AG20443 (cell line): ENCODE data around the gene DOC2A.
"Not testable (repeated sequence)": the region's sequence is repeated elsewhere in the genome, so short reads cannot be mapped to it uniquely, and the experiment has no call there.

Experiments used
- DNase-seq: peaks from one replicate; pipeline ENCODE4 v3.0.0; 2012; ENCODE audit warnings: low spot score, mixed read lengths

Gene DOC2A

GRCh38 chr16:29972992-29973383 lies 37.8 kb downstream of the DOC2A start:
- no peak for DNase-seq

DNA sequence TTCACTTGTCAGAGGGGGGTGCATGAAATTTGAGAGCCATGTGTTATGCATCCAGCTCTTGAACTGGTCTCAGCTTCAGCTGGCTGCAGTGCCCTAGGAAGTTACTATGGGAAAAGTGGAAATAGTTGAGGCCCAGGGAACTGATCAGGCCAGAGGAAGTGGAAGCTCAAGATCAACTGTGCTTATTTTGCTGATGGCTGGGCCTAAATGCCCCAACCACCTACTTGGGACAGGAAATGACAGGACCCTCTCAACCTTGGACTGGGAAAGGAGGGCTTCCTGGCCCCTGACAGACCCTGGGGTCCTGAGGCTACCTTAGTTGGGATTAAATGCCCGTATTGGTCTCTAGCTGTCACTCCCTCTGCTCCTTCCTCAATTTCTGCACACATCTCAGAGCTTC lies 38.3 kb downstream of the DOC2A start:
- no peak for DNase-seq

DNA sequence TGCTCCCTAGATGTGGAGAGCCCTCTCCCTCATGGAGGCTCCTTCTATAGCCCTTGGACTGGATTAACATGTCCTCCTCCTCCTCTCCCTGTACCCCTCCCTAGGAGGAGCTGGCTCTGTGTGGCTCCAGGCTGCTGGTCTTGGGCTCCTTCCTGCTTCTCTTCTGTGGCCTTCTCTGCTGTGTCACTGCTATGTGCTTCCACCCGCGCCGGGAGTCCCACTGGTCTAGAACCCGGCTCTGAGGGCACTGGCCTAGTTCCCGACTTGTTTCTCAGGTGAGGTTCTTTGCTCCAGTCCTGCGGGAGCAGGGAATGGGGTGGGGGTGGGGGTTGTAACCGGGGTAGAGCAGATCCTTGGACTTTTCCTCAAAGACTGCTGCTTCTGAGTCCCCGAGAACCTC lies 39.5 kb downstream of the DOC2A start:
- no peak for DNase-seq

- no peak for DNase-seq
Measured at GRCh38 chr16:29968205-29968604, 42.6 kb downstream of the DOC2A start.

DNA sequence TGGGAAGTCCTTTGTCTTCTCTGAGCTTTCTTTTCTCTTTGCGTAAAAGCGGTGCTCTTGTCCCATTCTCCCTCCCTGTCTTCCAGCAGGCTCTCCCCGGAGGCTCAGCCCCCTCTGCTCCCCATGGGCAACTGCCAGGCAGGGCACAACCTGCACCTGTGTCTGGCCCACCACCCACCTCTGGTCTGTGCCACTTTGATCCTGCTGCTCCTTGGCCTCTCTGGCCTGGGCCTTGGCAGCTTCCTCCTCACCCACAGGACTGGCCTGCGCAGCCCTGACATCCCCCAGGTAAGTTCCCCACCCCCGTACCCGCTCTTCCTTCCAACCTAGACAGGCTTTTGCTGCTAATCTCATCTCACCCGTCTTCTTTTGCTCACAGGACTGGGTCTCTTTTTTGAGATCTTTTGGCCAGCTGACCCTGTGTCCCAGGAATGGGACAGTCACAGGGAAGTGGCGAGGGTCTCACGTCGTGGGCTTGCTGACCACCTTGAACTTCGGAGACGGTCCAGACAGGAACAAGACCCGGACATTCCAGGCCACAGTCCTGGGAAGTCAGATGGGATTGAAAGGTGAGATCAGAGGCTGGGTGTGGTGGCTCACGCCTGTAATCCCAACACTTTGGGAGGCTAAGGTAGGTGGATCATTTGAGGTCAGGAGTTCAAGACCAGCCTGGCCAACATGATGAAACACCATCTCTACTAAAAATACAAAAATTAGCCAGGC lies 47.6 kb downstream of the DOC2A start:
- no peak for DNase-seq

GRCh38 chr16:29962344-29962994 lies 48.4 kb downstream of the DOC2A start:
- peak; percentile 47 for DNase-seq

GRCh38 chr16:29961479-29962343 lies 49.1 kb downstream of the DOC2A start, which contains the start of gene TMEM219:
TMEM219 (plus strand) TSS chr16:29962079; CDS start chr16:29963144, 1,065 bp downstream.
- DNase-seq: peak; percentile 99

GRCh38 chr16:29961127-29961478 lies 49.7 kb downstream of the DOC2A start:
- DNase-seq: no peak

DNA sequence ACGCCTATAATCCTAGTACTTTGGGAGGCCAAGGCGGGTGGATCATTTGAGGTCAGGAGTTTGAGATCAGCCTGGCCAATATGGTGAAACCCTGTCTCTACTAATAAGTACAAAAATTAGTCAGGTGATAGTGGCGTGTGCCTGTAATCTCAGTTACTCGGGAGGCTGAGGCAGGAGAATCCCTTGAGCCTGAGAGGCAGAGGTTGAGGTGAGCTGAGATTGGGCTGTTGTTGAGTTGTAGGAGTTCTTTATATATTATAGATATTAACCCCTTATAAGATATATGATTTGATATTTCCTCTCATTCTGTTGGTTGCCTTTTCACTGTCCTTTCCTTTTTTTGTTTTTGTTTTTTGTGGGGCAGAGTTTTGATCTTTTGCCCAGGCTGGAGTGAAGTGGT lies 51.0 kb downstream of the DOC2A start:
- DNase-seq: not testable (repeated sequence)

DNA sequence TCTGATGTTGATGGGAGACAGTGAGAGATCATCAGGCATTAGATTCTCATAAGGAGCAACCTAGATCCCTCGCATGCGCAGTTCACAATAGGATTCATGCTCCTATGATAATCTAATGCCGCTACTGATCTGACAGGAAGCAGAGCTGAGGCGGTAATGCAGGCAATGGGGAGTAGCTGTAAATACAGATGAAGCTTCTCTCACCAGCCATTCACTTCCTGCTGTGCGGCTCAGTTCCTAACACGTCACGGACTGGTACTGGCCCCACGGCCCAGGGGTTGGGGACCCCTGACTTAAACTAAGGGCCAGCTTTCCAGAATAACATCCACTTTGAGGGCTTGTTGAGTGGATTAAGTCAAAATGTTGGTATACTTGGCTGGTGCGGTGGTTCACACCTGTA lies 51.5 kb downstream of the DOC2A start:
- DNase-seq: no peak

DNA sequence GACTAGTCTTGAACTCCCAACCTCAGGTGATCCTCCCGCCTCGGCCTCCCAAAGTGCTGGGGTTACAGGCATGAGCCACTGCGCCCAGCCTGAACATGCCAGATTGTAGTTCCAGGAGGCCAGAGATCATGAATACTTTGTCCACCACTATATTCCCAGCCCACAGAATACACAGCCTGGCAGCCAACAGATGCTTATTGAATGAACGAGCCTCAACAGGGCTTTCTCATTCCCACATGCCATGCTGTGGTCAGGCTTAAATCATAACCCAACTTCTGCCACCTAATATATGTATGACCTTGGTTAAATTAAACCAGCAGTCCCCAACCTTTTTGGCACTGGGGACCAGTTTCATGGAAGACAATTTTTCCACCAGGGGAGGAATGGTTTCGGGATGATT lies 52.1 kb downstream of the DOC2A start:
- no peak for DNase-seq
